ENCODE measurements around the gene GPATCH8.

Gene GPATCH8

GRCh38 chr17:44503147-44504029 lies at the start of gene GPATCH8:
Gene GPATCH8, minus strand, starts transcription at chr17:44503406. Its CDS starts 36 bp downstream, at chr17:44503370.
- peak within 1 kb of the TSS; percentile 76 for H3K4me3 ChIP-seq (ENCODE audit: low read depth, low read length)
- no peak for TF ChIP-seq CTCF (IDR thresholded peaks at IDR 0.05; ENCODE audit: low read depth, low read length, missing control alignments)
- in situ Hi-C loops (cut with HindIII; ENCODE audit: low pct_ligation_motif_present, low sequenced_read_pairs) = no loop called here
- H3K27ac ChIP-seq = peak within 1 kb of the TSS; percentile 74
- DNase-seq = peak; percentile 80
- H3K27me3 ChIP-seq (replicated peaks) = no peaks in the 10 kb centered on the region
- no peaks in the 10 kb centered on the region for H3K36me3 ChIP-seq (replicated peaks)

- no peaks in the 10 kb centered on the region for H3K27me3 ChIP-seq (replicated peaks)
- TF ChIP-seq CTCF (IDR thresholded peaks at IDR 0.05; ENCODE audit: low read depth, low read length, missing control alignments) = no peak
- no peak for DNase-seq
- H3K4me3 ChIP-seq (ENCODE audit: low read depth, low read length) = no peak overlapping the region
- H3K36me3 ChIP-seq (replicated peaks) = no peaks in the 10 kb centered on the region
- H3K27ac ChIP-seq = no peak overlapping the region
- in situ Hi-C loops (cut with HindIII; ENCODE audit: low pct_ligation_motif_present, low sequenced_read_pairs) = no loop called here
Measured at GRCh38 chr17:44552361-44552760, 49.2 kb upstream of the GPATCH8 start.

- DNase-seq = no peak
- Histone ChIP-seq H3K36me3 (replicated peaks) (no peaks in the 10 kb centered on the region), H3K27me3 (replicated peaks) (no peaks in the 10 kb centered on the region), H3K4me3 (ENCODE audit: low read depth, low read length) (no peak overlapping the region), H3K27ac (no peak overlapping the region)
- TF ChIP-seq CTCF (IDR thresholded peaks at IDR 0.05; ENCODE audit: low read depth, low read length, missing control alignments) = no peak
- in situ Hi-C loops (cut with HindIII; ENCODE audit: low pct_ligation_motif_present, low sequenced_read_pairs) = loop anchor here (25.0 kb wide), 1 partner anchor 88 kb away; no protein-coding TSS in a partner anchor
Measured at GRCh38 chr17:44549686-44550085, 46.5 kb upstream of the GPATCH8 start.

GRCh38 chr17:44548376-44549230 lies 45.4 kb upstream of the GPATCH8 start:
- Histone ChIP-seq H3K4me3 (ENCODE audit: low read depth, low read length) (no peak overlapping the region), H3K36me3 (replicated peaks) (no peaks in the 10 kb centered on the region), H3K27ac (no peak overlapping the region), H3K27me3 (replicated peaks) (no peaks in the 10 kb centered on the region)
- DNase-seq = no peak
- in situ Hi-C loops (cut with HindIII; ENCODE audit: low pct_ligation_motif_present, low sequenced_read_pairs) = loop anchor here (25.0 kb wide), 1 partner anchor 89 kb away; no protein-coding TSS in a partner anchor
- TF ChIP-seq CTCF (IDR thresholded peaks at IDR 0.05; ENCODE audit: low read depth, low read length, missing control alignments) = no peak

- Histone ChIP-seq H3K27me3 (replicated peaks) (no peaks in the 10 kb centered on the region), H3K4me3 (ENCODE audit: low read depth, low read length) (no peak overlapping the region), H3K36me3 (replicated peaks) (no peaks in the 10 kb centered on the region), H3K27ac (peak overlapping the region; percentile 87)
- TF ChIP-seq CTCF (IDR thresholded peaks at IDR 0.05; ENCODE audit: low read depth, low read length, missing control alignments) = no peak
- in situ Hi-C loops (cut with HindIII; ENCODE audit: low pct_ligation_motif_present, low sequenced_read_pairs) = loop anchor here (25.0 kb wide), 1 partner anchor 90 kb away; no protein-coding TSS in a partner anchor
- no peak for DNase-seq
Measured at GRCh38 chr17:44547625-44548267, 44.5 kb upstream of the GPATCH8 start.
